CD8-positive, alpha-beta memory T cell (primary cell): ENCODE results near the gene SLC23A1. TPM values are rescaled to one million over a fixed set of nuclear protein-coding genes. Genes with fewer than 3 reads are reported as not detected.

ENCODE experiments used
- CTCF ChIA-PET: fragments of 350-600 bp; sonication (Branson Sonifier 250); formaldehyde crosslinking; loops from one replicate; lab custom pipeline; 2021; ENCODE audit warnings: antibody characterized with exemption; lab: Charles Lee
- POLR2A ChIA-PET: fragments of 350-600 bp; sonication (Branson Sonifier 250); formaldehyde crosslinking; loops from one replicate; lab custom pipeline; 2021; ENCODE audit warnings: antibody characterized with exemption; lab: Charles Lee
- DNase-seq, 5 donors: peaks; one replicate each; pipeline versions ENCODE4 v3.0.0 to v3.0.0-alpha.2; 2020 to 2022; ENCODE audit warnings: mixed read lengths in 1 of 5
- H3K27ac ChIP-seq: one replicate; pipeline ENCODE4 v1.7.0; 2013; ENCODE audit warnings: low read depth, mild to moderate bottlenecking, low read length, moderate library complexity
- H3K27me3 ChIP-seq: 2 replicates; pipeline ENCODE4 v1.7.0; 2013; ENCODE audit warnings: low read length, mild to moderate bottlenecking; ENCODE audit not compliant: insufficient read depth, poor library complexity, severe bottlenecking
- H3K36me3 ChIP-seq: 2 replicates; pipeline ENCODE4 v1.7.0; 2013; ENCODE audit warnings: mild to moderate bottlenecking, low read length, moderate library complexity; ENCODE audit not compliant: insufficient read depth
- H3K4me1 ChIP-seq: 2 replicates; pipeline ENCODE4 v1.7.0; 2013; ENCODE audit warnings: mild to moderate bottlenecking, low read length, moderate library complexity; ENCODE audit not compliant: insufficient read depth
- H3K4me3 ChIP-seq: 2 replicates; pipeline ENCODE4 v1.7.0; 2013; ENCODE audit warnings: mild to moderate bottlenecking, low read length
- H3K9me3 ChIP-seq: 2 replicates; pipeline ENCODE4 v1.7.0; 2013; ENCODE audit warnings: mild to moderate bottlenecking, low read length
- H3K27ac Mint-ChIP-seq, 8 donors: one replicate each; pipeline ENCODE4 v1.8.0; 2020 to 2021; ENCODE audit warnings: mixed read lengths in 8 of 8, mild to moderate bottlenecking in 6 of 8, inconsistent platforms in 3 of 8, moderate library complexity in 3 of 8
- H3K27me3 Mint-ChIP-seq, 2 donors: one replicate each; pipeline ENCODE4 v1.8.0; 2020 to 2021; ENCODE audit warnings: mixed read lengths in 2 of 2, mild to moderate bottlenecking in 1 of 2, moderate library complexity in 1 of 2
- H3K36me3 Mint-ChIP-seq, 3 donors: one replicate each; pipeline ENCODE4 v1.8.0; 2020 to 2021; ENCODE audit warnings: mixed read lengths in 3 of 3, inconsistent platforms in 1 of 3, mild to moderate bottlenecking in 1 of 3
- H3K4me1 Mint-ChIP-seq, 3 donors: one replicate each; pipeline ENCODE4 v1.8.0; 2020 to 2021; ENCODE audit warnings: mixed read lengths in 3 of 3, inconsistent platforms in 1 of 3, mild to moderate bottlenecking in 1 of 3
- H3K4me3 Mint-ChIP-seq, 7 donors: one replicate each; pipeline ENCODE4 v1.8.0; 2020 to 2021; ENCODE audit warnings: mixed read lengths in 7 of 7, mild to moderate bottlenecking in 6 of 7, moderate library complexity in 4 of 7, inconsistent platforms in 2 of 7
- H3K9me3 Mint-ChIP-seq, 5 donors: one replicate each; pipeline ENCODE4 v1.8.0; 2020 to 2022; ENCODE audit warnings: mixed read lengths in 5 of 5, mild to moderate bottlenecking in 3 of 5, moderate library complexity in 2 of 5, inconsistent platforms in 1 of 5
- polyA plus RNA-seq: library from polyadenylated mRNA; unstranded; fragments of 300-500 nt; fragmentation: Illumina TruSeq; gene quantifications from one replicate; pipeline ENCODE4 v1.2.3, GENCODE V29; 2021
- total RNA-seq, 2 experiments: library from RNA; stranded (reverse); gene quantifications; one replicate each; pipeline ENCODE4 v1.2.3, GENCODE V29; 2021

Gene SLC23A1
- total and polyA plus RNA-seq, 3 experiments from 2014 or later: 0.33 TPM; not detected in 2

DNA sequence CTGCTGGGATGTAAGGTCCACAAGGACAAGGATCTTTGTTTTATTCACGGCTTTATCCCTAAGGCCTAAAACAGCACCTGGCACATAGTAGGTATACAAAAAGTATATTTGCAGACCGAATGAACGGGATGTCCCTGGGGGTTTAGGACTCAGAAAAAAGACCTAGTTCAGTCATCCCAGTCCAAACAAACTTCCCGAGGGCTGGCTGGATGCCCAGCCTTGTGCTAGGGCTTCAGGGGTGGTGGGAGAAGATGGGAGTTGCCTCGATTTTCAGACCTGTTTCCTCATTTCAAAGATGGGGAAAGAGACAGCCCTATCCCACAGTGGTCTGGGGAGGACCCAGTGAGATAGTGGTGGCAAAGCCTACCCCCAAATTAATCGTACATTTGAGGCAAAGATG lies 14.8 kb upstream of the SLC23A1 start:
- Mint-ChIP-seq H3K4me1 (peaks cover 12 to 28% (median 12%) of the 10 kb centered on the region in 3 donors), H3K27ac (no peak overlapping the region), H3K27me3 (no peaks in the 10 kb centered on the region), H3K9me3 (no peaks in the 10 kb centered on the region), H3K4me3 (no peak overlapping the region), H3K36me3 (peaks cover 0 to 4% (median 0%) of the 10 kb centered on the region in 3 donors)
- Histone ChIP-seq H3K9me3 (no peaks in the 10 kb centered on the region), H3K27ac (no peak overlapping the region), H3K36me3 (no peaks in the 10 kb centered on the region), H3K27me3 (no peaks in the 10 kb centered on the region), H3K4me1 (peaks cover 13% of the 10 kb centered on the region), H3K4me3 (no peak overlapping the region)
- no peak for DNase-seq
- ChIA-PET CTCF (no interaction called here), POLR2A (no interaction called here)

DNA sequence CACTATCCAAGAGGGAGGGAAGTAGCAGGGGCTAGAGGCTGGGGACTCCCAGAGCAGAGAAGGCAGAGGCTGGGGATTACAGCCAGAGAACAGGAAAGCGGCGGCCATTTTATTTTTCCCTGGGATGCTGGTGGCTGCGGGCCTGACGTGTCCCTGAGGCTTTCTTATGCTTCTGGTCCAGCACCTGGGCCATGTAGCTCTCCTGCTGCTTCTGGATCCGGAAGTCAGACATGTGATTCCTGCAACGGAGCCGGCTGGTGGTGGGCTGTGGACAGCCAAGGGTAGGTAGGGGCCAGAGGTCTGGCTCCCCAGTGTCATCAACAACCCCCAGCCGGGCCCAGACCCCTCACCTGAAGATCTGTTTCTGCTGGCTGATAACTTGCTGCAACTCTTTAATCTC lies 13.6 kb upstream of the SLC23A1 start:
- Histone ChIP-seq H3K4me3 (no peak overlapping the region), H3K27me3 (no peaks in the 10 kb centered on the region), H3K4me1 (peaks cover 14% of the 10 kb centered on the region), H3K27ac (no peak overlapping the region), H3K9me3 (no peaks in the 10 kb centered on the region), H3K36me3 (no peaks in the 10 kb centered on the region)
- Mint-ChIP-seq H3K36me3 (peaks cover 0 to 4% (median 2%) of the 10 kb centered on the region in 3 donors), H3K9me3 (no peaks in the 10 kb centered on the region), H3K4me3 (peak overlapping the region in 2 of 7 donors; percentile 10 to 33), H3K27me3 (no peaks in the 10 kb centered on the region), H3K27ac (no peak overlapping the region), H3K4me1 (peaks cover 8 to 32% (median 10%) of the 10 kb centered on the region in 3 donors)
- DNase-seq: no peak
- POLR2A ChIA-PET: no interaction called here
- CTCF ChIA-PET: interaction anchor here (0.6 to 1.2 kb wide), 2 partner anchors 26 to 61 kb away, joined by 3 read pairs; no protein-coding TSS in a partner anchor

DNA sequence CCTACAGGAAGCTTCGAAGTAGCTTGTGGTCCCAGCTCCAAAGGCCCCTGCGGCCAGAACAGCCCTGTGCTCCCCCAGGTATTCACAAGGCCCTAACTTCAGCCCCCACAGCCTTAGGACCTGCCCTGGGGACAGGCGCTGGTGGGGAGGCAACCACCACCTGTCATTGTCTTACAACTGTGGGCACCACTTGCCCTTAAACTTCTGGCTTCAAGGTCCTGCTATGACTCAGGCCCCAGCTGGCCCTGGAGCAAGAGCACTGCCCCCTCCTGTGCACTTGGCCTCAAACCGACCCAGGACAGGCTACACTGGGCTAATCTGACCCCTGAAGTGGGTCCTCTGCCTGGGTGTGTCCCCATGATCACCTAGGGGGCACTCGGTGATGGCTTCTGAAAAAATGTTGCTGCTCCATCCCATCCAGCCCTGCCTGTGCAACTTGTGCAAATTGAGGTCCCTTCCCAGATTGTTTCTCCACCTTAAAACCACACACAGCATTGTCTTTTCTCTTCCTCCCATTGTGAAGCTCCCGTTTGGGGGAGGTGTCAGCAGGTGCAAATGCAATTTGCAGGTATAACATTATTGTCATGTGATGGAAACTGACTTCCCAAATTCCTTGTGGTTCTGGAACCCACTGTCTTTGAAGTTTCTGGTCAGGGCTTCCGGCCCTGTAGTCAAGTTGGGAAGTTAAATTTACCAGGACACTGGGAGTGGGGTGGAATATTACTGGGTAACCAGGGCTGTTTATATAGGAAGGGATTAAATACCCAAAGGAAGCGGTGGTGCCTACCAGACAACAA lies 12.9 kb upstream of the SLC23A1 start:
- no peak for DNase-seq
- Histone ChIP-seq H3K27ac (no peak overlapping the region), H3K4me1 (peaks cover 21% of the 10 kb centered on the region), H3K27me3 (no peaks in the 10 kb centered on the region), H3K36me3 (no peaks in the 10 kb centered on the region), H3K4me3 (no peak overlapping the region), H3K9me3 (no peaks in the 10 kb centered on the region)
- Mint-ChIP-seq H3K27ac (peak overlapping the region in 2 of 8 donors; percentile 43 to 66), H3K4me3 (peak overlapping the region in 4 of 7 donors; percentile 54 to 86 (median 65)), H3K27me3 (no peaks in the 10 kb centered on the region), H3K4me1 (peaks cover 15 to 34% (median 16%) of the 10 kb centered on the region in 3 donors), H3K9me3 (no peaks in the 10 kb centered on the region), H3K36me3 (peaks cover 0 to 4% (median 2%) of the 10 kb centered on the region in 3 donors)
- ChIA-PET CTCF (interaction anchor here (0.6 to 1.2 kb wide), 3 partner anchors 8 to 62 kb away, joined by 3 read pairs; partner anchors contain the start of gene SPATA24), POLR2A (no interaction called here)

DNA sequence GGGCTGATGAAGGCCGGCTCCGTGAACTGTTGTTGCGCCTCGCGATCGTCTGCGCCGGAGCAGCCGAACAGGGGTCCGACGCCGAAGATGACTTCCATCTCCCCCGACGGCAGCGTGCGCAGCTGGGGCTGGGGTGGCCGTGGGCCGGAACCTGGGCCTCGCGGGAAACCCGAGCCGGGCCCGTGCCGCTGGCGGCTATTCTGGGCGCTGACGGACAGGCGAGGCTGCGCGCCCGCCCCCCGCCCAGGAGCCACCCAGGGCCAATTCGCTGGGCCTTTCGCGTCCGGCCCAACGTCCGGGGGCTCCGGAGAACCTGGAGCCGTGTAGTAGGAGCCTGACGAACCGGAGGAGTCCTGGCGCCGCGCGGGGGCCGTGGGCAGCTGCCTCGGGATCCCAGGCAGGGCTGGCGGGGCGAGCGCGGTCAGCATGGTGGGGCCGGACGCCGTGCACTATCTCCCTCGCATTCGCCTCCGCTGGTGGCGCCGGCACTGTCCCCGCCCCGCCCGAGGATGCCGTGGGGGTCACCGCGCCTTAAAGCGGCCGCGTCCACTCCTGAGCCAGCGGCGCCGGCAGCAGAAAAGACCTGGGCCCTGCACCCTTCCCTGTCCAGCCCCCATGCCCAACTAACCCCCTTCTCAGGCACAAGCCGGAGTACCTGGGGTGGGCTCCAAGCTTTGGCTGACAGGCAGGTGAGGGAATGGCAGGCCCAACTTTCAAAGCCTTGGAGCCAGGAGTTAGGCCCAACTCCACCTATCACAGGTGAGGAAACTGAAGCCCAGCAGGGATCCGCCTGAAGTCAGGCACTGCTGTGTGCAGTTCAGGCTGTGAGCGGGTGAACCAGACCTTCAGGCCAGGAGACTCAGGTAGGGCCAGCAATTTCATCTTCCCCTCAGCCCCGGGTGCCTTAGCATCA lies 11.8 kb upstream of the SLC23A1 start, which contains the start of gene PROB1:
Gene PROB1, minus strand, starts transcription at position 451 of the 913 bp plus-strand sequence. Its CDS starts 23 bp downstream, at position 428.
- no peaks in the 10 kb centered on the region for H3K27me3 ChIP-seq
- no peak within 1 kb of the TSS for H3K27ac ChIP-seq
- Mint-ChIP-seq H3K4me3 (peak within 1 kb of the TSS; percentile 61 to 95 (median 88)), H3K27me3 (peaks cover 0 to 2% of the 10 kb centered on the region in 2 donors), H3K36me3 (peaks cover 0 to 4% (median 2%) of the 10 kb centered on the region in 3 donors), H3K9me3 (no peaks in the 10 kb centered on the region), H3K27ac (peak within 1 kb of the TSS in 1 of 8 donors; percentile 66), H3K4me1 (peaks cover 26 to 46% (median 28%) of the 10 kb centered on the region in 3 donors)
- no peak for DNase-seq
- CTCF ChIA-PET: interaction anchor here (0.8 to 5.4 kb wide), 2 partner anchors 7 to 11 kb away, joined by 3 to 38 read pairs; partner anchors contain the start of gene SPATA24
- H3K4me1 ChIP-seq: peaks cover 32% of the 10 kb centered on the region
- POLR2A ChIA-PET: interaction anchor here (2.0 kb wide), 1 partner anchor 53 kb away, joined by 7 read pairs; no protein-coding TSS in a partner anchor
- H3K36me3 ChIP-seq: no peaks in the 10 kb centered on the region
- H3K4me3 ChIP-seq: peak within 1 kb of the TSS; percentile 59
- no peaks in the 10 kb centered on the region for H3K9me3 ChIP-seq

DNA sequence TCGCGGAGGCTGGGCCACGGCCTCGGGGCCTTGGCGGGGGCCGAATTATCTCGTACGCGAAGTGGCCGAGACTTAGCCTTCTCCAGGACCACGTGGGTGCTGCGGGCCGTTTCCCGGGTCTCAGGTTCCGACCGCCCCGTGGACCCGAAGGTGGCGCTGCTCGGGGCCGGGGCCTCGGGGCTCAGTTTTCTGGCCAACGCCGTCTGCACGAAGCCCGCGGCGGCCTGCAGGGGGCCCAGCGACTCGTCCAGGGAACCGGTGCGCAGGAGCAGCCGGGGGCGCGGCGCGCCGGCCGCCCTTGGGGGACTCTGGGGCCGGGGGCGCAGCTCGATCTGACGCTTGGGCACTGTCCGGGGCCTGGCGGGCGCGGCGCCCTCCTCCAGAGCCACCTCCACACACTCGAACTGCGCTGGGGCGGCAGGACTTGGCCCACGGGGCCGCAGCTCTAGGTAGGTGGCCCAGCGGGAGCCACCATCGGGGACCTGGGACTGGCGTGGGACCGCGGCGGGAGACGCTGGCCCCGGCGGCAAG lies 11.1 kb upstream of the SLC23A1 start:
- ChIA-PET POLR2A (interaction anchor here (2.0 kb wide), 1 partner anchor 52 kb away, joined by 7 read pairs; no protein-coding TSS in a partner anchor), CTCF (interaction anchor here (0.8 to 5.4 kb wide), 2 partner anchors 8 to 11 kb away, joined by 3 to 38 read pairs; partner anchors contain the start of gene SPATA24)
- Histone ChIP-seq H3K36me3 (no peaks in the 10 kb centered on the region), H3K4me3 (peak overlapping the region; percentile 59), H3K4me1 (peaks cover 39% of the 10 kb centered on the region), H3K27ac (no peak overlapping the region), H3K27me3 (no peaks in the 10 kb centered on the region), H3K9me3 (no peaks in the 10 kb centered on the region)
- DNase-seq: peak in 4 of 5 donors; percentile 38 to 72 (median 47)
- Mint-ChIP-seq H3K4me3 (peak overlapping the region in 6 of 7 donors; percentile 44 to 95 (median 88)), H3K27ac (no peak overlapping the region), H3K4me1 (peaks cover 29 to 48% (median 32%) of the 10 kb centered on the region in 3 donors), H3K36me3 (peaks cover 0 to 2% (median under 1%) of the 10 kb centered on the region in 3 donors), H3K9me3 (no peaks in the 10 kb centered on the region), H3K27me3 (peaks cover 0 to 5% of the 10 kb centered on the region in 2 donors)

DNA sequence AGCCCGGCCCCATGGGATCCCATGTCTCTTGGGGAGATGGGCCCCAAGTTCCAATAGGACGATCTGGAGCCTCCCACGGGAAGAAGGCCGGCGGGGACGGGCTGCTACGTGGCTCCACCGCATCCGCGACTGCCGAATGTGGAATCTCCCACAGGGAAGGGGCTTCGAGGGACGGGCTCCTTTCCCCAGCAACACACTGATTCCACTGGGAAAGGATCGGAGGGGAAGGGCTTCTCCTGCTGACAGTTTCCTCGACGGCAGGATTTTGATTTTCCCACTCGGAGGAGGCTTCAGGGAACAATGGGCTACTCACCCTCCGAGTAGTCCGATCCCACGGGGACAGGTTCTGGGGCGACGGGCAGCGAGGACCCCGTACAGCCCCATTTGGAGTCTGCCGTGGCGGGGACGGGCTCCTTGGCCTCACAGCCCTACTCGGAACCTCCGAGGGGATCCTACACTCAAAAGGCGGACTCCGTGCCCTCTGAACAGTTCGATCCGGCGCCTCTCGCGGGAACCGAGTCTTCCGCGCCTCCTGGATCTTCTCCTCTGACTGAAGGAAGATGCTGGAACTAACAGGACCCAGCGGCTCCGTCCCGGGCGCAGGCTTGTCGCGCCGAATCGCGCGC lies 10.5 kb upstream of the SLC23A1 start:
- peak in 1 of 5 donors; percentile 25 for DNase-seq
- ChIA-PET POLR2A (interaction anchor here (2.0 kb wide), 1 partner anchor 51 kb away, joined by 7 read pairs; no protein-coding TSS in a partner anchor), CTCF (interaction anchor here (0.8 to 5.4 kb wide), 2 partner anchors 8 to 9 kb away, joined by 3 to 38 read pairs; partner anchors contain the start of gene SPATA24)
- Histone ChIP-seq H3K9me3 (no peaks in the 10 kb centered on the region), H3K4me1 (peaks cover 41% of the 10 kb centered on the region), H3K4me3 (peak overlapping the region; percentile 59), H3K36me3 (no peaks in the 10 kb centered on the region), H3K27me3 (no peaks in the 10 kb centered on the region), H3K27ac (no peak overlapping the region)
- peaks cover 0 to 5% of the 10 kb centered on the region in 2 donors for H3K27me3 Mint-ChIP-seq
- peak overlapping the region; percentile 87 to 95 (median 89) for H3K4me3 Mint-ChIP-seq
- H3K27ac Mint-ChIP-seq: peak overlapping the region in 5 of 8 donors; percentile 47 to 92 (median 80)
- H3K4me1 Mint-ChIP-seq: peaks cover 27 to 52% (median 34%) of the 10 kb centered on the region in 3 donors
- no peaks in the 10 kb centered on the region for H3K9me3 Mint-ChIP-seq
- peaks cover 0 to 2% (median 0%) of the 10 kb centered on the region in 3 donors for H3K36me3 Mint-ChIP-seq
